ENCODE data around the gene SIGLEC12. TPM values are rescaled to one million over a fixed set of nuclear protein-coding genes. Genes with fewer than 3 reads are reported as not detected.

SIGLEC12 gene
- total RNA-seq, 4 donors from 2014 or later = 0.41 to 0.48 TPM; not detected in 2

DNA sequence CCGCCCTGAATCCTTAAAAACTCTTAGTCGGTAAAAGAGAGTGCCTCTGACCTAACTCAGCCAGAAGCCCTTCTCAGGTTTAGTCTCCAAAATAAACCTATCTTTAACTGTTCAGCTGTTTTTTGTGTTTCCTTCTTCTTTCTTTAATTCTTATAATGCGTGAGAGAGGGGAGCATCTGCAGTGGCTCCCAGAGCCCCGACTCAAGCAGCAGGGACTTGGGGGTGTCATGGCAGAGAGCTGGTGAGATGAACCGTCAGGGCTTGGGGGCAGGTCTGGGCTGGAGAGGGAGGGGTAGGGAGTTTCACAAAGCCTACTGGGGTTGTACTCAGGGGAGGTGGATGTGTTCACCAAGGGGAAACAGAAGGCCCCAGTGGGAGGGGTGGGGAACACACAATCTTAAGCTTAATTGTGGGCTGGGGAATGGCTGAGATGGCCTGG lies 46.6 kb upstream of the SIGLEC12 start:
- intact Hi-C loops (cut with DNase I; ENCODE audit: low total_unique reads) (no loop called here), in situ Hi-C loops (cut with MboI; ENCODE audit: low pct_ligation_motif_present in 1 of 4, low pct_unique_long_range_greater_than_20kb in 1 of 4, low sequenced_read_pairs in 3 of 4) (no loop called here)
- no peak overlapping the region for H3K4me3 ChIP-seq
- TF ChIP-seq EP300 (IDR thresholded peaks at IDR 0.05; ENCODE audit: low read depth) (no peak), POLR2AphosphoS5 (IDR thresholded peaks at IDR 0.05) (no peak), POLR2A (IDR thresholded peaks at IDR 0.05) (no peak)
- TF ChIP-seq, protein P1, sequence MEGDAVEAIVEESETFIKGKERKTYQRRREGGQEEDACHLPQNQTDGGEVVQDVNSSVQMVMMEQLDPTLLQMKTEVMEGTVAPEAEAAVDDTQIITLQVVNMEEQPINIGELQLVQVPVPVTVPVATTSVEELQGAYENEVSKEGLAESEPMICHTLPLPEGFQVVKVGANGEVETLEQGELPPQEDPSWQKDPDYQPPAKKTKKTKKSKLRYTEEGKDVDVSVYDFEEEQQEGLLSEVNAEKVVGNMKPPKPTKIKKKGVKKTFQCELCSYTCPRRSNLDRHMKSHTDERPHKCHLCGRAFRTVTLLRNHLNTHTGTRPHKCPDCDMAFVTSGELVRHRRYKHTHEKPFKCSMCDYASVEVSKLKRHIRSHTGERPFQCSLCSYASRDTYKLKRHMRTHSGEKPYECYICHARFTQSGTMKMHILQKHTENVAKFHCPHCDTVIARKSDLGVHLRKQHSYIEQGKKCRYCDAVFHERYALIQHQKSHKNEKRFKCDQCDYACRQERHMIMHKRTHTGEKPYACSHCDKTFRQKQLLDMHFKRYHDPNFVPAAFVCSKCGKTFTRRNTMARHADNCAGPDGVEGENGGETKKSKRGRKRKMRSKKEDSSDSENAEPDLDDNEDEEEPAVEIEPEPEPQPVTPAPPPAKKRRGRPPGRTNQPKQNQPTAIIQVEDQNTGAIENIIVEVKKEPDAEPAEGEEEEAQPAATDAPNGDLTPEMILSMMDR (IDR thresholded peaks at IDR 0.05) = no peak
- H3K4me1 ChIP-seq = no peaks in the 10 kb centered on the region
- H3K27ac ChIP-seq = no peak overlapping the region
- no peaks in the 10 kb centered on the region for H3K36me3 ChIP-seq
- no peaks in the 10 kb centered on the region for H3K9me3 ChIP-seq
- no peak for DNase-seq
- H3K27me3 ChIP-seq = peaks cover 3% of the 10 kb centered on the region
- WGBS, 2 donors (ENCODE audit: low coverage in 1 of 2) = 66 to 67% methylated on average over 4 to 5 of the region's 5 CpGs

GRCh38 chr19:51547397-51548212 lies 46.0 kb upstream of the SIGLEC12 start:
- H3K4me1 ChIP-seq = no peaks in the 10 kb centered on the region
- WGBS, 2 donors (ENCODE audit: low coverage in 1 of 2) = 48 to 49% methylated on average over 5 to 7 of the region's 7 CpGs
- H3K36me3 ChIP-seq = no peaks in the 10 kb centered on the region
- in situ Hi-C loops (cut with MboI; ENCODE audit: low pct_ligation_motif_present in 1 of 4, low pct_unique_long_range_greater_than_20kb in 1 of 4, low sequenced_read_pairs in 3 of 4) = no loop called here
- intact Hi-C loops (cut with DNase I; ENCODE audit: low total_unique reads) = no loop called here
- no peak for DNase-seq
- no peak overlapping the region for H3K4me3 ChIP-seq
- peaks cover 3% of the 10 kb centered on the region for H3K27me3 ChIP-seq
- TF ChIP-seq POLR2A (IDR thresholded peaks at IDR 0.05) (no peak), POLR2AphosphoS5 (IDR thresholded peaks at IDR 0.05) (no peak), EP300 (IDR thresholded peaks at IDR 0.05; ENCODE audit: low read depth) (no peak)
- TF ChIP-seq, protein P1 (IDR thresholded peaks at IDR 0.05) = no peak
- H3K27ac ChIP-seq = no peak overlapping the region
- H3K9me3 ChIP-seq = no peaks in the 10 kb centered on the region

DNA sequence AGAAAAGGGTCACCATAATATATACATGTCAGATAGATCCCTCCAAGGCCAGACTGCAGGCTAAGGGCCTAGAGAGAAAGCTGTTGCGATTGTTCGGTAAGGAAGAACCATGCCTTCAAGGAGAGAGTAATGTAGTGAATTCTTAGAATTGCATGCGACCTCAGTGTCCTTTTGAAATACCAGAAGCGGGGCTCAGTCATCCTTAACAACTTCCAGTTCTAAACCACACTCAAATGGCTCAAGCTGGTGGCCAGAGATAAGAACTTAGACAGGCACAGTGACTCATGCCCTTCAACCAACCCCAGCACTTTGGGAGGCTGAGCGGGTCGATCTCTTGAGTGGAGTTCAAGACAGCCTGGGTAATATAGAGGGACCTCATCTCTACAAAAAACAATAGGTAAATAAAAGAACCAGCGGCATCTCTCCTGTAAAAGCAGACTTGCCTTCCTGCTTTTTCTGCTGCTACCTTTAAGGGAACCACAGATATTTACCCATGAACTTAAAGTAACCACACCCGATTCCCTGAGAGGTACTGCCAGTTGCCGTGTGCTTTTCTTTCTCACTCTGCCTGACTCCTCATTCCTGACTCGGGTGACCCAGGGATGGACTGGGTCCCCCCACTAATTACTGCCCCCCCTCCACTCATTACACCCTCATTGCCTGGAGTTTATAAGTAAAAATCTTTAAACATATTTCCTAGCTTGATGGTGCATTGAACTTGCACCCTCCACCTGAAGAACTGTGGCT lies 45.2 kb upstream of the SIGLEC12 start:
- TF ChIP-seq POLR2A (IDR thresholded peaks at IDR 0.05) (no peak), EP300 (IDR thresholded peaks at IDR 0.05; ENCODE audit: low read depth) (no peak), POLR2AphosphoS5 (IDR thresholded peaks at IDR 0.05) (no peak)
- TF ChIP-seq, protein P1 (IDR thresholded peaks at IDR 0.05) = no peak
- intact Hi-C loops (cut with DNase I; ENCODE audit: low total_unique reads) = no loop called here
- in situ Hi-C loops (cut with MboI; ENCODE audit: low pct_ligation_motif_present in 1 of 4, low pct_unique_long_range_greater_than_20kb in 1 of 4, low sequenced_read_pairs in 3 of 4) = no loop called here
- no peak for DNase-seq
- Histone ChIP-seq H3K9me3 (no peaks in the 10 kb centered on the region), H3K4me1 (no peaks in the 10 kb centered on the region), H3K36me3 (no peaks in the 10 kb centered on the region), H3K4me3 (no peak overlapping the region), H3K27ac (no peak overlapping the region), H3K27me3 (peaks cover 3% of the 10 kb centered on the region)
- WGBS, 2 donors (ENCODE audit: low coverage in 1 of 2) = 62 to 92% methylated on average over 2 to 10 of the region's 10 CpGs

DNA sequence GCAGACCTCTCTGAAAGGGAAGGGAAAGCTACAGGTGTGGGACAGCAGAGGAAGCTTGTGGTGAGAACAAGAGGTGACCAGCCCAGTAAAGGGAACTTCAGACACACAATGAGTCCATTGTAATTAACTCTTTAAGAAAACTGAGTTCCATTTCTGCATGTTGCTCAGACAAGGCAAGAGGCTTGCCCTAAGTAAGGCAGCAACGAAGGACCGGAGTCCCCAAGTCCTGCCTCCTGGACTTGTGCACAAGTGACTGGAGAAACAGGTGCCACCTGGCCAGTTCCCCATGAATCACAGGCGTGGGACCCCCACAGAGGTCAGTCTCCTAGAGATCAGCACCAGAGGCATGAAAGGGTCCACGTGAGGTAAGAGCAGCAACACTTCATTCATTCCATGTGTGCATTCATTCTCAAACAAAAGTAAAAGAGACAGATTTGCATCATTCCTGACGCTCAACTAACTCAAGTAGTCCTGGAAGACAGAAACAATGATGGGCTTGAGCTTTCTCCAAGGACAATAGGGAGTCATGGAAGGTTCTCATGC lies 44.6 kb upstream of the SIGLEC12 start:
- in situ Hi-C loops (cut with MboI; ENCODE audit: low pct_ligation_motif_present in 1 of 4, low pct_unique_long_range_greater_than_20kb in 1 of 4, low sequenced_read_pairs in 3 of 4) (no loop called here), intact Hi-C loops (cut with DNase I; ENCODE audit: low total_unique reads) (no loop called here)
- Histone ChIP-seq H3K4me1 (no peaks in the 10 kb centered on the region), H3K4me3 (no peak overlapping the region), H3K27ac (no peak overlapping the region), H3K27me3 (peaks cover 3% of the 10 kb centered on the region), H3K9me3 (no peaks in the 10 kb centered on the region), H3K36me3 (no peaks in the 10 kb centered on the region)
- TF ChIP-seq, protein P1 (IDR thresholded peaks at IDR 0.05) = no peak
- no peak for TF ChIP-seq POLR2A (IDR thresholded peaks at IDR 0.05)
- no peak for DNase-seq
- WGBS, 2 donors (ENCODE audit: low coverage in 1 of 2) = 51 to 64% methylated on average over 2 to 5 of the region's 5 CpGs
